Upper lobe of left lung (tissue), 4 donors: Measurements from ENCODE around the gene CMIP.

Source experiments
- POLR2A ChIP-seq, 4 donors: fragments of 450-650 bp; IDR thresholded peaks; one replicate each; pipeline ENCODE4 v1.5.1; 2016 to 2017; ENCODE audit warnings: antibody characterized with exemption in 4 of 4, mild to moderate bottlenecking in 2 of 4
- TF ChIP-seq, protein P1 (sequence below), 6 experiments: fragments of 450-650 bp in 4 of 6; fragments of 200-600 bp in 2 of 6; sonication (generic) in 2 of 6; IDR thresholded peaks; one replicate each; pipeline ENCODE4 v1.5.1; 2016 to 2019; ENCODE audit warnings: antibody characterized with exemption in 6 of 6

DNA sequence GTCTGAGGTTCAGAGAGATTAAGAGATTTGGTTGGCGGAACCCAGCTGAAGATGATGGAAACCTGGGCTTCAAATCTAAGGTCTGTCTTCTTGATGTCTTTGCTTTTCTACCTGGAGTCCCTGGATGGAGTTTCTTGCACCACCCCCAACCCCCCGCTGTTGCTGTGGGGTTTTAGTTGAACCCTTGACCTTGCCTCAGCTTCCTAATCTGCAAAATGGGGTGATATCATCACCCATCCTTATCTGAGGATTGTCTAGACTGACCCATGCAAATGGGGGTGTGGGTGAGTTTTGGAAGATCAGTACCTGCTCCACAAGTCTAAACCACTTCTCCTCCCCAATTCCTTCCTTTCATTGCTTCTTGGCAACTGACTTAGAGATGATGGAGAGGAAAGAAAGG is 9.0 kb upstream of the CMIP start:
- TF ChIP-seq, protein P1, sequence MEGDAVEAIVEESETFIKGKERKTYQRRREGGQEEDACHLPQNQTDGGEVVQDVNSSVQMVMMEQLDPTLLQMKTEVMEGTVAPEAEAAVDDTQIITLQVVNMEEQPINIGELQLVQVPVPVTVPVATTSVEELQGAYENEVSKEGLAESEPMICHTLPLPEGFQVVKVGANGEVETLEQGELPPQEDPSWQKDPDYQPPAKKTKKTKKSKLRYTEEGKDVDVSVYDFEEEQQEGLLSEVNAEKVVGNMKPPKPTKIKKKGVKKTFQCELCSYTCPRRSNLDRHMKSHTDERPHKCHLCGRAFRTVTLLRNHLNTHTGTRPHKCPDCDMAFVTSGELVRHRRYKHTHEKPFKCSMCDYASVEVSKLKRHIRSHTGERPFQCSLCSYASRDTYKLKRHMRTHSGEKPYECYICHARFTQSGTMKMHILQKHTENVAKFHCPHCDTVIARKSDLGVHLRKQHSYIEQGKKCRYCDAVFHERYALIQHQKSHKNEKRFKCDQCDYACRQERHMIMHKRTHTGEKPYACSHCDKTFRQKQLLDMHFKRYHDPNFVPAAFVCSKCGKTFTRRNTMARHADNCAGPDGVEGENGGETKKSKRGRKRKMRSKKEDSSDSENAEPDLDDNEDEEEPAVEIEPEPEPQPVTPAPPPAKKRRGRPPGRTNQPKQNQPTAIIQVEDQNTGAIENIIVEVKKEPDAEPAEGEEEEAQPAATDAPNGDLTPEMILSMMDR (IDR thresholded peaks at IDR 0.05) = no peak
- TF ChIP-seq POLR2A (IDR thresholded peaks at IDR 0.05) = no peak
